ENCODE results near the gene SEC14L1.

Gene SEC14L1

DNA sequence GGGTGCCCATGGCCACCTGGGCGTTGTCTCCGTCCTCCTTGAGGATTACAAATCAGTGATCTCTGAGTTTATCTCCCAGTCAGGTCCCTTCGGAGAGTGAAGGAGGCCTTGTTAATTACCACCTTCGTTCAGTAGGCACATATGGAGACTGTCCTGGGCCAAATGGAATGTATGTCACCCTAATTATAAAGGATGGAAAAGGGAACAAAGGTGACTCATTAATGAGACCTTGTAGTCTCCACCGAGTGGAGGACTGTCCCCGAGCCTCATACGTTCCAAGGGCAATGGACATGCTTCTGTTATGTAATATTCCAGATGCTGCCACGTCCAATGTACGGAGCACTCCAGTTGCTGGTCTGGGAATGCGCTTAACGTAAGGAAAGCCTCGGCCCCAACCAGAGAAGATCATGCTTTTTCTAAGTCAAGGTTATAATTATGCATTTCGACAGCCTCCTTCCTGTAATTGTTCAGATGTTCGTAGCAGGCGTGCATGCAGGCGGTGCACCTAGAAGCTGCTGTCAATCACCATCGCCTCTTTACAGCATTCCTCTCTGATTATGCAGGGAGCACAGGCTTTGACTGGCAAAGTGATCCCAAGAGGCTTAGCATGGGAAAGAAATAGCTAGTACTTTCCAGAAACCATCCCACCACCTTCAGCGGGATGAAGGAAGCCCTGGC is 22.4 kb upstream of the SEC14L1 start:
- TF ChIP-seq, protein P1, sequence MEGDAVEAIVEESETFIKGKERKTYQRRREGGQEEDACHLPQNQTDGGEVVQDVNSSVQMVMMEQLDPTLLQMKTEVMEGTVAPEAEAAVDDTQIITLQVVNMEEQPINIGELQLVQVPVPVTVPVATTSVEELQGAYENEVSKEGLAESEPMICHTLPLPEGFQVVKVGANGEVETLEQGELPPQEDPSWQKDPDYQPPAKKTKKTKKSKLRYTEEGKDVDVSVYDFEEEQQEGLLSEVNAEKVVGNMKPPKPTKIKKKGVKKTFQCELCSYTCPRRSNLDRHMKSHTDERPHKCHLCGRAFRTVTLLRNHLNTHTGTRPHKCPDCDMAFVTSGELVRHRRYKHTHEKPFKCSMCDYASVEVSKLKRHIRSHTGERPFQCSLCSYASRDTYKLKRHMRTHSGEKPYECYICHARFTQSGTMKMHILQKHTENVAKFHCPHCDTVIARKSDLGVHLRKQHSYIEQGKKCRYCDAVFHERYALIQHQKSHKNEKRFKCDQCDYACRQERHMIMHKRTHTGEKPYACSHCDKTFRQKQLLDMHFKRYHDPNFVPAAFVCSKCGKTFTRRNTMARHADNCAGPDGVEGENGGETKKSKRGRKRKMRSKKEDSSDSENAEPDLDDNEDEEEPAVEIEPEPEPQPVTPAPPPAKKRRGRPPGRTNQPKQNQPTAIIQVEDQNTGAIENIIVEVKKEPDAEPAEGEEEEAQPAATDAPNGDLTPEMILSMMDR (IDR thresholded peaks at IDR 0.05; ENCODE audit: low read depth, low read length) = no peak
- no peak for DNase-seq (ENCODE audit: extremely low read depth, low read depth)

GRCh38 chr17:77119668-77120301 is 21.0 kb upstream of the SEC14L1 start:
- TF ChIP-seq, protein P1 (IDR thresholded peaks at IDR 0.05; ENCODE audit: low read depth, low read length) = no peak
- no peak for DNase-seq (ENCODE audit: extremely low read depth, low read depth)

DNA sequence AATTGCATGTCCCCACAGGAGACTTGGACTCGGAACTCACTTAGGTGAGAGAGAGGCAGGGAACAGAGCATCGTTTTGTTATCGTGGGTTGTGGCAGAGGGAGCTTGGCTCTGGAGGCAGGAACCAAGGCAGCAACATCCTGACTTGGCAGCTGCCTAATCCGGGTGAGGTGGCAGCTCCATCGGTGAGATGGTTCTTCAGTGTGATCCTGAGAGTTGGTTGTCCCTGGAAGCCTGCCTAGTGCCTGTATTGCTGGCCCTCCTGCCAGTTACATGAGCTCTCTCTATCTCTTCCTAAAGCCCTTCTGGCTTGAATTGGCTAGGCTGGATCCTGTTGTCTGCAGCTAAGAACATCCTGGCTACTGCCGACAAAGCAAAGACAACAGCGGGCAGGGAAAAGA is 19.9 kb upstream of the SEC14L1 start:
- no peak for DNase-seq (ENCODE audit: extremely low read depth, low read depth)
- TF ChIP-seq, protein P1 (IDR thresholded peaks at IDR 0.05; ENCODE audit: low read depth, low read length) = no peak

- TF ChIP-seq, protein P1 (IDR thresholded peaks at IDR 0.05; ENCODE audit: low read depth, low read length) = no peak
- no peak for DNase-seq (ENCODE audit: extremely low read depth, low read depth)
These were observed 16.4 kb upstream of the SEC14L1 start for GRCh38 chr17:77124192-77124889.

- TF ChIP-seq, protein P1 (IDR thresholded peaks at IDR 0.05; ENCODE audit: low read depth, low read length) = no peak
- no peak for DNase-seq (ENCODE audit: extremely low read depth, low read depth)
These were observed 15.3 kb upstream of the SEC14L1 start for GRCh38 chr17:77125432-77125901.

DNA sequence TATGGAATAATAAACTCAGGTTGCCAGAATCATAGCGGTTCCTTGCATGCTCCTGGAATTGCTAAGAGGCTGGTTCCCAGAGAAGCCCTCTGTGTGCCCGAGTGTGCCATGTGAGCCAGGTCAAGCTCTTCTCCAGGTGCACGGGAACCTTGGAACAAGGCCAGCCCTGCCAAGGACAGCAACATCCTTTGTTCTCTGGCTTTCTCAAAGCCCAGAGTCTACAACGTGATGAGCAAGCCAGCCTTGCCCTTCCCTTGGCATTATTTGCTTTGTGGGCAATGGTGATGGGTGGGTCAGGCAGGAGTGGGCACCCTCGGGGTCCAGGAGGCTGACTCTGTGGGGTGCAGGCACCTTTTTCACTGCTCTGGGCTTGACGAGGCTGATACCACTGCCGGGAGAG is 14.2 kb upstream of the SEC14L1 start:
- no peak for DNase-seq (ENCODE audit: extremely low read depth, low read depth)
- TF ChIP-seq, protein P1 (IDR thresholded peaks at IDR 0.05; ENCODE audit: low read depth, low read length) = no peak
